Measurements from ENCODE around the gene LAMB1.

Gene LAMB1

GRCh38 chr7:108017776-108018151, 14.8 kb upstream of the LAMB1 start:
- H3K4me3 ChIP-seq (ENCODE audit: low read depth in 1 of 2, low read length in 2 of 2), result no peak overlapping the region
- no peak overlapping the region for H3K27ac ChIP-seq (ENCODE audit: low read length)
- H3K36me3 ChIP-seq (ENCODE audit: control insufficient read depth in 1 of 2, insufficient read depth in 2 of 2, low read length in 2 of 2), result no peaks in the 10 kb centered on the region
- peaks cover 3% of the 10 kb centered on the region in 2 donors for H3K4me1 ChIP-seq (ENCODE audit: control insufficient read depth in 1 of 2, insufficient read depth in 2 of 2, low read length in 2 of 2)
- no peaks in the 10 kb centered on the region for H3K27me3 ChIP-seq (ENCODE audit: low read depth, low read length)
- H3K9me3 ChIP-seq (ENCODE audit: control insufficient read depth in 1 of 2, low read length in 2 of 2), result no peaks in the 10 kb centered on the region

- peaks cover 0 to 9% of the 10 kb centered on the region in 2 donors for H3K4me1 ChIP-seq (ENCODE audit: control insufficient read depth in 1 of 2, insufficient read depth in 2 of 2, low read length in 2 of 2)
- no peaks in the 10 kb centered on the region for H3K9me3 ChIP-seq (ENCODE audit: control insufficient read depth in 1 of 2, low read length in 2 of 2)
- H3K27ac ChIP-seq (ENCODE audit: low read length), result no peak overlapping the region
- H3K27me3 ChIP-seq (ENCODE audit: low read depth, low read length), result no peaks in the 10 kb centered on the region
- H3K4me3 ChIP-seq (ENCODE audit: low read depth in 1 of 2, low read length in 2 of 2), result no peak overlapping the region
- H3K36me3 ChIP-seq (ENCODE audit: control insufficient read depth in 1 of 2, insufficient read depth in 2 of 2, low read length in 2 of 2), result no peaks in the 10 kb centered on the region
Observed at GRCh38 chr7:108016841-108017775, 14.1 kb upstream of the LAMB1 start.

- Histone ChIP-seq H3K4me3 (ENCODE audit: low read depth in 1 of 2, low read length in 2 of 2) (no peak overlapping the region), H3K27me3 (ENCODE audit: low read depth, low read length) (no peaks in the 10 kb centered on the region), H3K9me3 (ENCODE audit: control insufficient read depth in 1 of 2, low read length in 2 of 2) (no peaks in the 10 kb centered on the region), H3K4me1 (ENCODE audit: control insufficient read depth in 1 of 2, insufficient read depth in 2 of 2, low read length in 2 of 2) (peaks cover 0 to 9% of the 10 kb centered on the region in 2 donors), H3K27ac (ENCODE audit: low read length) (no peak overlapping the region), H3K36me3 (ENCODE audit: control insufficient read depth in 1 of 2, insufficient read depth in 2 of 2, low read length in 2 of 2) (no peaks in the 10 kb centered on the region)
Observed at GRCh38 chr7:108015740-108016139, 12.8 kb upstream of the LAMB1 start.

GRCh38 chr7:108014747-108015682, 12.1 kb upstream of the LAMB1 start:
- no peaks in the 10 kb centered on the region for H3K9me3 ChIP-seq (ENCODE audit: control insufficient read depth in 1 of 2, low read length in 2 of 2)
- H3K4me1 ChIP-seq (ENCODE audit: control insufficient read depth in 1 of 2, insufficient read depth in 2 of 2, low read length in 2 of 2), result peaks cover 0 to 9% of the 10 kb centered on the region in 2 donors
- no peak overlapping the region for H3K27ac ChIP-seq (ENCODE audit: low read length)
- H3K4me3 ChIP-seq (ENCODE audit: low read depth in 1 of 2, low read length in 2 of 2), result no peak overlapping the region
- H3K27me3 ChIP-seq (ENCODE audit: low read depth, low read length), result no peaks in the 10 kb centered on the region
- no peaks in the 10 kb centered on the region for H3K36me3 ChIP-seq (ENCODE audit: control insufficient read depth in 1 of 2, insufficient read depth in 2 of 2, low read length in 2 of 2)

- Histone ChIP-seq H3K9me3 (ENCODE audit: control insufficient read depth in 1 of 2, low read length in 2 of 2) (no peaks in the 10 kb centered on the region), H3K27ac (ENCODE audit: low read length) (no peak overlapping the region), H3K4me1 (ENCODE audit: control insufficient read depth in 1 of 2, insufficient read depth in 2 of 2, low read length in 2 of 2) (peaks cover 0 to 9% of the 10 kb centered on the region in 2 donors), H3K27me3 (ENCODE audit: low read depth, low read length) (no peaks in the 10 kb centered on the region), H3K36me3 (ENCODE audit: control insufficient read depth in 1 of 2, insufficient read depth in 2 of 2, low read length in 2 of 2) (no peaks in the 10 kb centered on the region), H3K4me3 (ENCODE audit: low read depth in 1 of 2, low read length in 2 of 2) (no peak overlapping the region)
Observed at GRCh38 chr7:108014215-108014614, 11.3 kb upstream of the LAMB1 start.

- Histone ChIP-seq H3K9me3 (ENCODE audit: control insufficient read depth in 1 of 2, low read length in 2 of 2) (no peaks in the 10 kb centered on the region), H3K4me3 (ENCODE audit: low read depth in 1 of 2, low read length in 2 of 2) (no peak overlapping the region), H3K36me3 (ENCODE audit: control insufficient read depth in 1 of 2, insufficient read depth in 2 of 2, low read length in 2 of 2) (no peaks in the 10 kb centered on the region), H3K27ac (ENCODE audit: low read length) (no peak overlapping the region), H3K27me3 (ENCODE audit: low read depth, low read length) (no peaks in the 10 kb centered on the region), H3K4me1 (ENCODE audit: control insufficient read depth in 1 of 2, insufficient read depth in 2 of 2, low read length in 2 of 2) (peaks cover 0 to 9% of the 10 kb centered on the region in 2 donors)
Observed at GRCh38 chr7:108012499-108013430, 9.8 kb upstream of the LAMB1 start.

GRCh38 chr7:108010377-108010776, 7.4 kb upstream of the LAMB1 start:
- Histone ChIP-seq H3K27me3 (ENCODE audit: low read depth, low read length) (no peaks in the 10 kb centered on the region), H3K9me3 (ENCODE audit: control insufficient read depth in 1 of 2, low read length in 2 of 2) (no peaks in the 10 kb centered on the region), H3K4me1 (ENCODE audit: control insufficient read depth in 1 of 2, insufficient read depth in 2 of 2, low read length in 2 of 2) (peaks cover 0 to 9% of the 10 kb centered on the region in 2 donors), H3K27ac (ENCODE audit: low read length) (no peak overlapping the region), H3K4me3 (ENCODE audit: low read depth in 1 of 2, low read length in 2 of 2) (no peak overlapping the region), H3K36me3 (ENCODE audit: control insufficient read depth in 1 of 2, insufficient read depth in 2 of 2, low read length in 2 of 2) (no peaks in the 10 kb centered on the region)

- no peaks in the 10 kb centered on the region for H3K27me3 ChIP-seq (ENCODE audit: low read depth, low read length)
- H3K4me3 ChIP-seq (ENCODE audit: low read depth in 1 of 2, low read length in 2 of 2), result no peak overlapping the region
- H3K36me3 ChIP-seq (ENCODE audit: control insufficient read depth in 1 of 2, insufficient read depth in 2 of 2, low read length in 2 of 2), result no peaks in the 10 kb centered on the region
- H3K4me1 ChIP-seq (ENCODE audit: control insufficient read depth in 1 of 2, insufficient read depth in 2 of 2, low read length in 2 of 2), result peaks cover 0 to 9% of the 10 kb centered on the region in 2 donors
- no peaks in the 10 kb centered on the region for H3K9me3 ChIP-seq (ENCODE audit: control insufficient read depth in 1 of 2, low read length in 2 of 2)
- H3K27ac ChIP-seq (ENCODE audit: low read length), result no peak overlapping the region
Observed at GRCh38 chr7:108009873-108010272, 6.9 kb upstream of the LAMB1 start.

GRCh38 chr7:108008827-108009226, 5.9 kb upstream of the LAMB1 start:
- Histone ChIP-seq H3K9me3 (ENCODE audit: control insufficient read depth in 1 of 2, low read length in 2 of 2) (no peaks in the 10 kb centered on the region), H3K4me1 (ENCODE audit: control insufficient read depth in 1 of 2, insufficient read depth in 2 of 2, low read length in 2 of 2) (peaks cover 4 to 9% of the 10 kb centered on the region in 2 donors), H3K27me3 (ENCODE audit: low read depth, low read length) (no peaks in the 10 kb centered on the region), H3K27ac (ENCODE audit: low read length) (no peak overlapping the region), H3K36me3 (ENCODE audit: control insufficient read depth in 1 of 2, insufficient read depth in 2 of 2, low read length in 2 of 2) (no peaks in the 10 kb centered on the region), H3K4me3 (ENCODE audit: low read depth in 1 of 2, low read length in 2 of 2) (no peak overlapping the region)

- Histone ChIP-seq H3K27ac (ENCODE audit: low read length) (no peak overlapping the region), H3K4me3 (ENCODE audit: low read depth in 1 of 2, low read length in 2 of 2) (no peak overlapping the region), H3K9me3 (ENCODE audit: control insufficient read depth in 1 of 2, low read length in 2 of 2) (no peaks in the 10 kb centered on the region), H3K27me3 (ENCODE audit: low read depth, low read length) (no peaks in the 10 kb centered on the region), H3K36me3 (ENCODE audit: control insufficient read depth in 1 of 2, insufficient read depth in 2 of 2, low read length in 2 of 2) (no peaks in the 10 kb centered on the region), H3K4me1 (ENCODE audit: control insufficient read depth in 1 of 2, insufficient read depth in 2 of 2, low read length in 2 of 2) (peaks cover 4 to 9% of the 10 kb centered on the region in 2 donors)
Observed at GRCh38 chr7:108008240-108008639, 5.3 kb upstream of the LAMB1 start.

Measured in muscle layer of duodenum (tissue), 2 donors.